Measurements from ENCODE around the gene RGS6. TPM values are rescaled to one million over a fixed set of nuclear protein-coding genes. Genes with fewer than 3 reads are reported as not detected.
A peak's percentile ranks its signal among the peaks of the same experiment; 100 is the strongest.

Gene RGS6
- total RNA-seq, 1 donor from 2014 or later = 0.34 TPM

DNA sequence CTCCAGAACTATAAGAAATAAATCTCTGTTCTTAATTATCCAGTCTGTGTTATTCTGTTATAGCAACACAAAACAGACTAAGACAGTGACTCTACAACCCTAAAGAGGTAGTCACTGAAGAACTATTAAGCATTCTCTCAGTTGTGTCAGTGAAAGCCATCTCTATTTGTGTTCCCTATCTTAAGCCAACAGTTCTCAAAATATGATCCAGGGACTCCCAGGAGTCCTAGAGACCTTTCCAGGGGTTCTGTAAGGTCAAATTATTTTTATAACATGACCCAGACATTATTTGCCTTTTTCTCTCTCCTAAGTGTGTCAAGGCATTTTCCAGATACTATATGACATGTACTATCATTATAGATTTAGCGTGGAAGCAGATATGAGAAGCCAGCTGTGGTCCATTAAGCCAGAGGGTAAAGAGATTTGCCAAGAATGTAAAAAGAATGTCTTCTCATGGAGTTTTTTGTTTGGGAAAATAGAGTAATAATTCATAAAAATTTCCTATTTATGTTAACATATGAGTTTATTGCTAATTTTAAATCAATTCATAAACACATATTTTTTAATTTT is 315.8 kb downstream of the RGS6 start:
- H3K9me3 Mint-ChIP-seq (ENCODE audit: unreplicated experiment) = peaks cover 4% of the 10 kb centered on the region
- no peaks in the 10 kb centered on the region for H3K9me3 ChIP-seq (ENCODE audit: insufficient read depth, low read depth, low read length)
- no peak overlapping the region for H3K27ac ChIP-seq (ENCODE audit: low read depth, low read length)
- H4K20me1 ChIP-seq (ENCODE audit: insufficient read depth, low read length) = no peaks in the 10 kb centered on the region
- no peak overlapping the region for H3K4me2 ChIP-seq (ENCODE audit: low read length)
- no peaks in the 10 kb centered on the region for H3K27me3 Mint-ChIP-seq (ENCODE audit: low read depth, unreplicated experiment)
- no peak overlapping the region for H3K27ac Mint-ChIP-seq (ENCODE audit: unreplicated experiment)
- peaks cover 11% of the 10 kb centered on the region for H3K4me1 Mint-ChIP-seq (ENCODE audit: low read depth, unreplicated experiment)
- no peaks in the 10 kb centered on the region for H3K36me3 Mint-ChIP-seq (ENCODE audit: low read depth, unreplicated experiment)
- H3K79me2 ChIP-seq (ENCODE audit: insufficient read depth, low read length) = no peaks in the 10 kb centered on the region
- H3K4me3 Mint-ChIP-seq (ENCODE audit: unreplicated experiment) = no peak overlapping the region
- H3K36me3 ChIP-seq (ENCODE audit: insufficient read depth, low read length) = no peaks in the 10 kb centered on the region
- no peak overlapping the region for H3K4me3 ChIP-seq (ENCODE audit: insufficient read depth, low read depth, low read length)
- H3K4me1 ChIP-seq (ENCODE audit: insufficient read depth, low read length) = no peaks in the 10 kb centered on the region
- no peaks in the 10 kb centered on the region for H3K27me3 ChIP-seq (ENCODE audit: insufficient read depth, low read length)
- FAIRE-seq (no peak), DNase-seq (ENCODE audit: low read depth) (no peak)
- no peak overlapping the region for H2AFZ ChIP-seq (ENCODE audit: low read depth, low read length)
- H3K9ac ChIP-seq (ENCODE audit: low read length) = no peak overlapping the region
- TF ChIP-seq CTCF (IDR thresholded peaks at IDR 0.05; ENCODE audit: insufficient read depth, low read depth, low read length) = no peak
- no peak for TF ChIP-seq EZH2 (IDR thresholded peaks at IDR 0.05; ENCODE audit: insufficient read depth, low read length)

- no peaks in the 10 kb centered on the region for H4K20me1 ChIP-seq (ENCODE audit: insufficient read depth, low read length)
- no peak for TF ChIP-seq CTCF (IDR thresholded peaks at IDR 0.05; ENCODE audit: insufficient read depth, low read depth, low read length)
- TF ChIP-seq EZH2 (IDR thresholded peaks at IDR 0.05; ENCODE audit: insufficient read depth, low read length) = no peak
- H2AFZ ChIP-seq (ENCODE audit: low read depth, low read length) = no peak overlapping the region
- DNase-seq (ENCODE audit: low read depth) (no peak), FAIRE-seq (no peak)
- Mint-ChIP-seq H3K27me3 (ENCODE audit: low read depth, unreplicated experiment) (no peaks in the 10 kb centered on the region), H3K36me3 (ENCODE audit: low read depth, unreplicated experiment) (no peaks in the 10 kb centered on the region), H3K9me3 (ENCODE audit: unreplicated experiment) (no peaks in the 10 kb centered on the region), H3K27ac (ENCODE audit: unreplicated experiment) (no peak overlapping the region), H3K4me1 (ENCODE audit: low read depth, unreplicated experiment) (peaks cover 21% of the 10 kb centered on the region), H3K4me3 (ENCODE audit: unreplicated experiment) (no peak overlapping the region)
- H3K27ac ChIP-seq (ENCODE audit: low read depth, low read length) = no peak overlapping the region
- no peak overlapping the region for H3K4me3 ChIP-seq (ENCODE audit: insufficient read depth, low read depth, low read length)
- H3K9me3 ChIP-seq (ENCODE audit: insufficient read depth, low read depth, low read length) = no peaks in the 10 kb centered on the region
- H3K36me3 ChIP-seq (ENCODE audit: insufficient read depth, low read length) = no peaks in the 10 kb centered on the region
- no peak overlapping the region for H3K4me2 ChIP-seq (ENCODE audit: low read length)
- H3K9ac ChIP-seq (ENCODE audit: low read length) = no peak overlapping the region
- no peaks in the 10 kb centered on the region for H3K4me1 ChIP-seq (ENCODE audit: insufficient read depth, low read length)
- no peaks in the 10 kb centered on the region for H3K79me2 ChIP-seq (ENCODE audit: insufficient read depth, low read length)
- no peaks in the 10 kb centered on the region for H3K27me3 ChIP-seq (ENCODE audit: insufficient read depth, low read length)
These were observed 321.3 kb downstream of the RGS6 start for GRCh38 chr14:72253503-72253902.

- Histone ChIP-seq H4K20me1 (ENCODE audit: insufficient read depth, low read length) (no peaks in the 10 kb centered on the region), H3K4me3 (ENCODE audit: insufficient read depth, low read depth, low read length) (no peak overlapping the region), H2AFZ (ENCODE audit: low read depth, low read length) (no peak overlapping the region), H3K4me1 (ENCODE audit: insufficient read depth, low read length) (no peaks in the 10 kb centered on the region), H3K36me3 (ENCODE audit: insufficient read depth, low read length) (no peaks in the 10 kb centered on the region), H3K9ac (ENCODE audit: low read length) (no peak overlapping the region), H3K9me3 (ENCODE audit: insufficient read depth, low read depth, low read length) (no peaks in the 10 kb centered on the region), H3K4me2 (ENCODE audit: low read length) (no peak overlapping the region), H3K27ac (ENCODE audit: low read depth, low read length) (no peak overlapping the region), H3K27me3 (ENCODE audit: insufficient read depth, low read length) (no peaks in the 10 kb centered on the region), H3K79me2 (ENCODE audit: insufficient read depth, low read length) (no peaks in the 10 kb centered on the region)
- Mint-ChIP-seq H3K36me3 (ENCODE audit: low read depth, unreplicated experiment) (no peaks in the 10 kb centered on the region), H3K4me1 (ENCODE audit: low read depth, unreplicated experiment) (peaks cover 21% of the 10 kb centered on the region), H3K4me3 (ENCODE audit: unreplicated experiment) (no peak overlapping the region), H3K27me3 (ENCODE audit: low read depth, unreplicated experiment) (no peaks in the 10 kb centered on the region), H3K9me3 (ENCODE audit: unreplicated experiment) (no peaks in the 10 kb centered on the region), H3K27ac (ENCODE audit: unreplicated experiment) (peak overlapping the region; percentile 90)
- DNase-seq (ENCODE audit: low read depth) (no peak), FAIRE-seq (no peak)
- no peak for TF ChIP-seq EZH2 (IDR thresholded peaks at IDR 0.05; ENCODE audit: insufficient read depth, low read length)
- no peak for TF ChIP-seq CTCF (IDR thresholded peaks at IDR 0.05; ENCODE audit: insufficient read depth, low read depth, low read length)
These were observed 322.1 kb downstream of the RGS6 start for GRCh38 chr14:72254202-72254936.

Measured in astrocyte (in vitro differentiated cells and primary cell).